OCI-LY7 (cell line): Measurements from ENCODE around the gene NSD2.

Experiments
- CTCF ChIP-seq: fragments of 200-600 bp; sonication (generic); conservative IDR thresholded peaks from 2 replicates; pipeline ENCODE4 v1.5.1; 2014; ENCODE audit warnings: mild to moderate bottlenecking, antibody characterized with exemption, low read length, moderate library complexity, mixed read lengths
- EZH2phosphoT487 ChIP-seq: fragments of 200-600 bp; sonication (generic); IDR thresholded peaks from 2 replicates; pipeline ENCODE4 v1.6.1; 2018; ENCODE audit warnings: low read depth, borderline replicate concordance, mild to moderate bottlenecking, mixed run types, antibody characterized with exemption, low read length, moderate library complexity, mixed read lengths

DNA sequence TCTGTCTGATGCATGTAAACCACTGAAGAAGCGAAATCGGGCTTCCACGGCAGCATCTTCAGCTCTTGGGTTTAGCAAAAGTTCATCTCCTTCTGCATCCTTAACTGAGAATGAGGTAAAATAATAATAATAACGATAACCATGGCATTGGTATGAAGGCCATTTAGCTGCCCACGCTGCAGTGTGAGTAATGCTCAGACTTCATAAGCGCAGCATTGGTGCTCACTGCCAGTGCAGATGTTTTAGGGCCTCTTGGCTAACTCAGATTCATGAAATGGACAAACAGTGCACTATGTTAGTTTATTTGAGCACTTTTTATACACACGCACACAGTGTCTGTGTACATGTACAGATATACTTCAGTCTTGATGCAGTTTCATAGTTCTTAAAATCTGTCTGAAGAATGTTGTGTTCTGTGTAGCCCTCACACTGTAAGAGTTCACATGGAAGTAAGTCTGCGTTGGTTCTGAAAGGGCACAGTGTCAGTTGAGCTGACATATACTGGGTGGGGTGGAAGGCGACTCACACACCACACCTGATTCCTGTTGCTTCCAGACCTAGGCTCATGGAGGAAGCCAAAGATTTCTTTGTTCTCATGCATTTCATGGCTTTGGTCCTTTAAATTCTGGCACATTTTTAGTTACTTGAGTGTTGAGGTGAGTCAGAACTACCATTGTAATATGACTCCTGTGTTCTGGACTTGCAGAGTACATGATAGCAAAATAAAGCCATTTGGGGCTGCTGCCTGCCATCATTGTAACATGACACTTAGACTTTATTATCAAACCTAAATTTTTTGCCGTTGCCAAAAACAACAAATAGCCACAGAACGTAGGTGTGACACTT, 68.7 kb downstream of the NSD2 start:
- TF ChIP-seq CTCF (no peak), EZH2phosphoT487 (no peak)
